A549 (cell line): Measurements from ENCODE around the gene LOXL3. TPM values are rescaled to one million over a fixed set of nuclear protein-coding genes. Genes with fewer than 3 reads are reported as not detected.

Experiments used
- ATAC-seq, 2 experiments: fragments of 200-7000 bp in 1 of 2; fragments of >200 bp in 1 of 2; cut with Nextera tagmentation in 1 of 2; cut with Tn5 transposase in 1 of 2; 3 replicates each; pipeline versions ENCODE4 v1.8.0 to v1.9.1; 2018 to 2020; ENCODE audit warnings: mild to moderate bottlenecking in 1 of 2, moderate library complexity in 1 of 2
- CTCF ChIA-PET: fragments of 300-600 bp; sonication (Branson Sonifier 250); formaldehyde crosslinking; extraction: SDS; loops from one replicate; lab custom pipeline; 2021; ENCODE audit warnings: antibody characterized with exemption, inconsistent platforms; lab: Yijun Ruan, JAX
- POLR2A ChIA-PET: fragments of 350-600 bp; formaldehyde crosslinking; extraction: SDS; loops from one replicate; lab custom pipeline; 2021; ENCODE audit warnings: antibody characterized with exemption, inconsistent platforms; lab: Yijun Ruan, JAX
- DNase-seq, 2 experiments: peaks; one replicate each; pipeline versions ENCODE4 v3.0.0 to v3.0.0-alpha.2; 2011 to 2016; ENCODE audit warnings: low read depth in 1 of 2, low spot score in 1 of 2
- FAIRE-seq: peaks from 2 replicates; lab custom pipeline; 2011; peaks lifted over from hg19 to GRCh38; lab: Jason Lieb, UNC
- H3K27ac ChIP-seq, 2 experiments: fragments of >200 bp; sonication (Bioruptor Twin); formaldehyde crosslinking; 3 replicates each; pipeline ENCODE4 v1.5.1; 2016 to 2017
- H3K4me1 ChIP-seq: fragments of >200 bp; sonication (Bioruptor Twin); formaldehyde crosslinking; 3 replicates; pipeline ENCODE4 v1.6.1; 2016
- H3K4me2 ChIP-seq: fragments of >200 bp; sonication (Bioruptor Twin); formaldehyde crosslinking; 3 replicates; pipeline ENCODE4 v1.6.1; 2016
- H3K4me3 ChIP-seq: fragments of >200 bp; sonication (Bioruptor Twin); formaldehyde crosslinking; 3 replicates; pipeline ENCODE4 v1.5.1; 2016
- H3K9me3 ChIP-seq: fragments of >200 bp; sonication (Bioruptor Twin); formaldehyde crosslinking; 3 replicates; pipeline ENCODE4 v1.6.1; 2016
- BHLHE40 ChIP-seq: IDR thresholded peaks from 2 replicates; pipeline ENCODE4 v1.6.1; 2012; ENCODE audit warnings: low read depth, low read length, inconsistent platforms
- CEBPB ChIP-seq, 2 experiments: fragments of >200 bp in 1 of 2; sonication (Bioruptor Twin) in 1 of 2; formaldehyde crosslinking in 1 of 2; IDR thresholded peaks; 2 replicates each; pipeline ENCODE4 v1.6.1; 2012 to 2016
- CTCF ChIP-seq: fragments of >200 bp; sonication (Bioruptor Twin); formaldehyde crosslinking; IDR thresholded peaks from 3 replicates; pipeline ENCODE4 v1.5.1; 2016
- ELK1 ChIP-seq: fragments of 150-350 bp; IDR thresholded peaks from 2 replicates; pipeline ENCODE4 v1.6.1; 2014; ENCODE audit warnings: low read depth, mild to moderate bottlenecking, low read length
- ESRRA ChIP-seq: fragments of 150-350 bp; IDR thresholded peaks from 2 replicates; pipeline ENCODE4 v1.6.1; 2014; ENCODE audit warnings: mild to moderate bottlenecking, low read length, borderline replicate concordance
- FOSL2 ChIP-seq, 2 experiments: fragments of 450-650 bp in 1 of 2; fragments of >200 bp in 1 of 2; sonication (Bioruptor Twin) in 1 of 2; formaldehyde crosslinking; IDR thresholded peaks; 2 replicates each; pipeline versions ENCODE4 v1.5.0 to v1.6.1; 2016 to 2020; ENCODE audit warnings: mild to moderate bottlenecking in 1 of 2, moderate library complexity in 1 of 2
- FOXS1 ChIP-seq: fragments of 250-450 bp; sonication (Bioruptor Pico); IDR thresholded peaks from 2 replicates; pipeline ENCODE4 v1.5.0; 2020; ENCODE audit warnings: mild to moderate bottlenecking, moderate library complexity
- GATA3 ChIP-seq: IDR thresholded peaks from 2 replicates; pipeline ENCODE4 v1.6.1; 2012; ENCODE audit warnings: borderline replicate concordance
- HMGXB4 ChIP-seq: fragments of 250-450 bp; sonication (Bioruptor Pico); IDR thresholded peaks from 2 replicates; pipeline ENCODE4 v1.5.0; 2021; ENCODE audit warnings: mild to moderate bottlenecking, moderate library complexity, borderline replicate concordance
- HOXA7 ChIP-seq: fragments of 250-450 bp; sonication (Bioruptor Pico); IDR thresholded peaks from 2 replicates; pipeline ENCODE4 v1.5.0; 2020; ENCODE audit warnings: mild to moderate bottlenecking, moderate library complexity
- HOXB13 ChIP-seq: fragments of 250-450 bp; sonication (Bioruptor Pico); IDR thresholded peaks from 2 replicates; pipeline ENCODE4 v1.5.0; 2020; ENCODE audit warnings: low read depth, mild to moderate bottlenecking, moderate library complexity
- JUN ChIP-seq, 2 experiments: fragments of >200 bp; sonication (Bioruptor Twin); formaldehyde crosslinking; IDR thresholded peaks; 2 replicates in 1 of 2; 3 replicates in 1 of 2; pipeline ENCODE4 v1.6.1; 2016 to 2017
- JUNB ChIP-seq: fragments of >200 bp; sonication (Bioruptor Twin); formaldehyde crosslinking; IDR thresholded peaks from 2 replicates; pipeline ENCODE4 v1.6.1; 2016
- MAFK ChIP-seq: fragments of 450-650 bp; IDR thresholded peaks from 2 replicates; pipeline ENCODE4 v1.6.1; 2014; ENCODE audit not compliant: partially characterized antibody
- MAX ChIP-seq: IDR thresholded peaks from 2 replicates; pipeline ENCODE4 v1.6.1; 2012
- MYC ChIP-seq: IDR thresholded peaks from 2 replicates; pipeline ENCODE4 v1.6.1; 2012; ENCODE audit warnings: mild to moderate bottlenecking, inconsistent platforms, low read length, improper control_type of control experiment, borderline replicate concordance
- NPAS2 ChIP-seq: fragments of 250-450 bp; sonication (Bioruptor Pico); IDR thresholded peaks from 2 replicates; pipeline ENCODE4 v1.8.0; 2022; ENCODE audit warnings: mild to moderate bottlenecking, moderate library complexity, borderline replicate concordance
- PHF8 ChIP-seq: fragments of 200-600 bp; sonication (generic); IDR thresholded peaks from 2 replicates; pipeline ENCODE4 v1.6.1; 2016; ENCODE audit warnings: low read depth, mild to moderate bottlenecking, antibody characterized with exemption, moderate library complexity, borderline replicate concordance
- POLR2A ChIP-seq: IDR thresholded peaks from 2 replicates; pipeline ENCODE4 v1.6.1; 2012; ENCODE audit warnings: mild to moderate bottlenecking, low read length
- POLR2AphosphoS2 ChIP-seq: conservative IDR thresholded peaks from 2 replicates; pipeline ENCODE4 v1.6.1; 2012; ENCODE audit warnings: low read length, improper control_type of control experiment, inconsistent platforms
- RAD21 ChIP-seq, 2 experiments: fragments of >200 bp in 1 of 2; sonication (Bioruptor Twin) in 1 of 2; formaldehyde crosslinking in 1 of 2; IDR thresholded peaks in 1 of 2; conservative IDR thresholded peaks in 1 of 2; 2 replicates in 1 of 2; 3 replicates in 1 of 2; pipeline ENCODE4 v1.6.1; 2012 to 2018; ENCODE audit warnings: inconsistent platforms in 1 of 2
- SMC3 ChIP-seq: fragments of >200 bp; sonication (Bioruptor Twin); formaldehyde crosslinking; IDR thresholded peaks from 3 replicates; pipeline ENCODE4 v1.6.1; 2018; ENCODE audit warnings: inconsistent platforms
- SREBF2 ChIP-seq: fragments of 450-650 bp; IDR thresholded peaks from 2 replicates; pipeline ENCODE4 v1.6.1; 2014; ENCODE audit warnings: mild to moderate bottlenecking, moderate library complexity
- TFCP2L1 ChIP-seq: fragments of 250-450 bp; sonication (Bioruptor Pico); IDR thresholded peaks from 2 replicates; pipeline ENCODE4 v1.5.0; 2021; ENCODE audit warnings: mild to moderate bottlenecking
- USF2 ChIP-seq: fragments of 450-650 bp; IDR thresholded peaks from 2 replicates; pipeline ENCODE4 v1.6.1; 2014; ENCODE audit warnings: antibody characterized with exemption
- WGBS: methylation state at CpG from one replicate; pipeline ENCODE4 v1.1.6; 2017; ENCODE audit errors: missing lambda C conversion rate; 5-methylcytosine and 5-hydroxymethylcytosine counted together
- polyA plus RNA-seq, 4 experiments: library from polyadenylated mRNA; depleted of rRNA in 3 of 4; stranded (reverse); fragments of >200 nt; fragmentation: RNase III in 1 of 4; extraction: RNeasy Plus Mini Kit Qiagen cat#74134 plus additional on column Dnase treatment in 1 of 4; gene quantifications; 2 replicates in 3 of 4; 3 replicates in 1 of 4; pipeline ENCODE4 v1.2.3, GENCODE V29; 2011 to 2017

The LOXL3 gene
- polyA plus RNA-seq, 2 of the 4 experiments (the other 2 are of a cell fraction): 0.27 to 0.30 TPM

- Histone ChIP-seq H3K9me3 (no peaks in the 10 kb centered on the region), H3K4me2 (peak overlapping the region; percentile 93), H3K27ac (peak overlapping the region; percentile 95 to 99), H3K4me3 (peak overlapping the region; percentile 78), H3K4me1 (peaks cover 28% of the 10 kb centered on the region)
- WGBS: 52% methylated on average over 26 of the region's 38 CpGs
- CTCF ChIA-PET: interaction anchor here (0.5 to 5.0 kb wide), 7 partner anchors 10 to 85 kb away, joined by 3 to 39 read pairs (median 5); partner anchors contain the start of genes AUP1 and HTRA2
- TF ChIP-seq ESRRA: no peak
- TF ChIP-seq HOXB13 (CRISPR knock-in tag): no peak
- no peak for TF ChIP-seq HOXA7 (CRISPR knock-in tag)
- ATAC-seq: peak; percentile 1 to 11; a peak in 4 of 6 replicates
- no peak for FAIRE-seq
- DNase-seq: no peak
- POLR2A ChIA-PET: interaction anchor here (0.9 to 1.2 kb wide), 2 partner anchors 22 to 25 kb away, joined by 4 to 5 read pairs; partner anchors contain the start of genes AUP1 and HTRA2
Observed at GRCh38 chr2:74507926-74508520, 45.7 kb downstream of the LOXL3 start.

- H3K4me3 ChIP-seq: peak within 1 kb of the TSS; percentile 78
- H3K4me2 ChIP-seq: peak within 1 kb of the TSS; percentile 94
- ATAC-seq (peak; percentile 81 to 91), FAIRE-seq (no peak), DNase-seq (peak; percentile 97 to 99)
- H3K27ac ChIP-seq: peak within 1 kb of the TSS; percentile 95 to 99
- CTCF ChIA-PET: interaction anchor here (0.8 to 5.0 kb wide), 12 partner anchors 9 to 85 kb away, joined by 3 to 39 read pairs (median 6); partner anchors contain the start of genes AUP1, CCDC142, HTRA2 and TTC31
- peaks cover 28% of the 10 kb centered on the region for H3K4me1 ChIP-seq
- 2% methylated on average over 37 of the region's 56 CpGs for WGBS
- TF ChIP-seq JUN (IDR thresholded peaks at IDR 0.05) (peak in 1 of 2 experiments; percentile 57; a peak in 2 of 5 replicates), MAX (peak; percentile 87), POLR2AphosphoS2 (no peak), CTCF (peak; percentile 47; the same call in 2 of the 3 replicates), PHF8 (peak; percentile 89), MYC (peak; percentile 42; the same call in 1 of the 2 replicates), RAD21 (conservative IDR thresholded peaks at IDR 0.05 in 1 of 2, IDR thresholded peaks at IDR 0.05 in 1 of 2) (peak in 1 of 2 experiments; percentile 40; a peak in 2 of 5 replicates), CEBPB (IDR thresholded peaks at IDR 0.05) (peak in 1 of 2 experiments; percentile 53; a peak in 2 of 4 replicates), BHLHE40 (0 out of 2 replicates have a peak, but pooled peaks have one; percentile 16), POLR2A (peak; percentile 77), ELK1 (0 out of 2 replicates have a peak, but pooled peaks have one; percentile 27), SREBF2 (no peak), GATA3 (0 out of 2 replicates have a peak, but pooled peaks have one; percentile 39), HMGXB4 (CRISPR knock-in tag) (no peak), FOSL2 (IDR thresholded peaks at IDR 0.05) (no peak), FOSL2 (CRISPR knock-in tag; IDR thresholded peaks at IDR 0.05) (no peak), SMC3 (peak; percentile 47; the same call in 2 of the 3 replicates), TFCP2L1 (CRISPR knock-in tag) (peak; percentile 70; the same call in 1 of the 2 replicates), JUNB (no peak), USF2 (peak; percentile 77), FOXS1 (CRISPR knock-in tag) (no peak), MAFK (no peak), NPAS2 (peak; percentile 95)
- POLR2A ChIA-PET: interaction anchor here (1.0 to 1.8 kb wide), 7 partner anchors 11 to 82 kb away, joined by 3 to 8 read pairs (median 4); partner anchors contain the start of genes AUP1 and HTRA2
- no peaks in the 10 kb centered on the region for H3K9me3 ChIP-seq
Observed at GRCh38 chr2:74507145-74507925, 46.4 kb downstream of the LOXL3 start, which contains the start of gene PCGF1. PCGF1 (minus strand) TSS chr2:74507695; CDS start chr2:74507668, 27 bp downstream.
